Tibial nerve (tissue), 4 donors: ENCODE results near the gene MFSD11. TPM values are rescaled to one million over a fixed set of nuclear protein-coding genes. Genes with fewer than 3 reads are reported as not detected.

ENCODE experiments used
- DNase-seq, 2 donors: peaks; one replicate each; pipeline ENCODE4 v3.0.0-alpha.2; 2019; ENCODE audit warnings: low spot score in 2 of 2
- H3K27ac ChIP-seq, 4 donors: fragments of 200-600 bp; sonication (generic) in 3 of 4; one replicate each; pipeline ENCODE4 v1.5.1; 2017 to 2019; ENCODE audit warnings: mild to moderate bottlenecking in 1 of 4
- H3K27me3 ChIP-seq, 2 donors: fragments of 200-600 bp; sonication (generic) in 1 of 2; one replicate each; pipeline versions ENCODE4 v1.5.1 to v1.6.0; 2017 to 2019
- H3K36me3 ChIP-seq, 3 donors: fragments of 200-600 bp; sonication (generic); one replicate each; pipeline ENCODE4 v1.5.1; 2018 to 2019
- H3K4me1 ChIP-seq, 4 donors: fragments of 200-600 bp; sonication (generic) in 3 of 4; one replicate each; pipeline ENCODE4 v1.5.1; 2017 to 2019
- H3K4me3 ChIP-seq, 4 donors: fragments of 200-600 bp; sonication (generic) in 3 of 4; one replicate each; pipeline ENCODE4 v1.5.1; 2017 to 2019; ENCODE audit warnings: mild to moderate bottlenecking in 1 of 4, moderate library complexity in 1 of 4
- H3K9me3 ChIP-seq, 4 donors: fragments of 200-600 bp; sonication (generic) in 3 of 4; one replicate each; pipeline ENCODE4 v1.5.1; 2017 to 2019
- EP300 ChIP-seq, 2 donors: sonication (generic); formaldehyde crosslinking; IDR thresholded peaks; one replicate each; pipeline ENCODE4 v1.6.1; 2017; ENCODE audit warnings: antibody characterized with exemption in 2 of 2, mild to moderate bottlenecking in 1 of 2
- POLR2A ChIP-seq, 2 donors: fragments of 450-650 bp; IDR thresholded peaks; one replicate each; pipeline ENCODE4 v1.6.1; 2017; ENCODE audit warnings: antibody characterized with exemption in 2 of 2, mild to moderate bottlenecking in 2 of 2, moderate library complexity in 2 of 2
- WGBS, 2 donors: methylation state at CpG; one replicate each; pipeline ENCODE4 v1.1.5; 2018; 5-methylcytosine and 5-hydroxymethylcytosine counted together
- total RNA-seq, 4 donors: library from RNA; depleted of rRNA; stranded (reverse); fragments of >200 nt; gene quantifications; one replicate each; pipeline ENCODE4 v1.1.0, GENCODE V29; 2016
- TF ChIP-seq, protein P1 (sequence below), 5 experiments: fragments of 200-600 bp in 3 of 5; fragments of 450-650 bp in 2 of 5; sonication (generic) in 3 of 5; IDR thresholded peaks; one replicate each; pipeline ENCODE4 v1.5.1; 2016 to 2019; ENCODE audit warnings: antibody characterized with exemption in 5 of 5, mild to moderate bottlenecking in 3 of 5, moderate library complexity in 2 of 5

The MFSD11 gene
- total RNA-seq, 4 donors from 2014 or later = 25.8 to 61.0 (median 37.1) TPM

- Histone ChIP-seq H3K27me3 (no peaks in the 10 kb centered on the region), H3K36me3 (peaks cover 0 to 71% (median under 1%) of the 10 kb centered on the region in 3 donors), H3K27ac (peak overlapping the region in 1 of 4 donors; percentile 40), H3K9me3 (no peaks in the 10 kb centered on the region), H3K4me3 (no peak overlapping the region), H3K4me1 (peaks cover 0 to 12% (median 0%) of the 10 kb centered on the region in 4 donors)
- 55 to 59% methylated on average over 4 of the region's 4 CpGs for WGBS, 2 donors
- DNase-seq = no peak
- TF ChIP-seq POLR2A (IDR thresholded peaks at IDR 0.05) (no peak), EP300 (IDR thresholded peaks at IDR 0.05) (no peak)
- TF ChIP-seq, protein P1, sequence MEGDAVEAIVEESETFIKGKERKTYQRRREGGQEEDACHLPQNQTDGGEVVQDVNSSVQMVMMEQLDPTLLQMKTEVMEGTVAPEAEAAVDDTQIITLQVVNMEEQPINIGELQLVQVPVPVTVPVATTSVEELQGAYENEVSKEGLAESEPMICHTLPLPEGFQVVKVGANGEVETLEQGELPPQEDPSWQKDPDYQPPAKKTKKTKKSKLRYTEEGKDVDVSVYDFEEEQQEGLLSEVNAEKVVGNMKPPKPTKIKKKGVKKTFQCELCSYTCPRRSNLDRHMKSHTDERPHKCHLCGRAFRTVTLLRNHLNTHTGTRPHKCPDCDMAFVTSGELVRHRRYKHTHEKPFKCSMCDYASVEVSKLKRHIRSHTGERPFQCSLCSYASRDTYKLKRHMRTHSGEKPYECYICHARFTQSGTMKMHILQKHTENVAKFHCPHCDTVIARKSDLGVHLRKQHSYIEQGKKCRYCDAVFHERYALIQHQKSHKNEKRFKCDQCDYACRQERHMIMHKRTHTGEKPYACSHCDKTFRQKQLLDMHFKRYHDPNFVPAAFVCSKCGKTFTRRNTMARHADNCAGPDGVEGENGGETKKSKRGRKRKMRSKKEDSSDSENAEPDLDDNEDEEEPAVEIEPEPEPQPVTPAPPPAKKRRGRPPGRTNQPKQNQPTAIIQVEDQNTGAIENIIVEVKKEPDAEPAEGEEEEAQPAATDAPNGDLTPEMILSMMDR (IDR thresholded peaks at IDR 0.05) = no peak
These were observed 14.1 kb downstream of the MFSD11 start for GRCh38 chr17:76752006-76752405.

DNA sequence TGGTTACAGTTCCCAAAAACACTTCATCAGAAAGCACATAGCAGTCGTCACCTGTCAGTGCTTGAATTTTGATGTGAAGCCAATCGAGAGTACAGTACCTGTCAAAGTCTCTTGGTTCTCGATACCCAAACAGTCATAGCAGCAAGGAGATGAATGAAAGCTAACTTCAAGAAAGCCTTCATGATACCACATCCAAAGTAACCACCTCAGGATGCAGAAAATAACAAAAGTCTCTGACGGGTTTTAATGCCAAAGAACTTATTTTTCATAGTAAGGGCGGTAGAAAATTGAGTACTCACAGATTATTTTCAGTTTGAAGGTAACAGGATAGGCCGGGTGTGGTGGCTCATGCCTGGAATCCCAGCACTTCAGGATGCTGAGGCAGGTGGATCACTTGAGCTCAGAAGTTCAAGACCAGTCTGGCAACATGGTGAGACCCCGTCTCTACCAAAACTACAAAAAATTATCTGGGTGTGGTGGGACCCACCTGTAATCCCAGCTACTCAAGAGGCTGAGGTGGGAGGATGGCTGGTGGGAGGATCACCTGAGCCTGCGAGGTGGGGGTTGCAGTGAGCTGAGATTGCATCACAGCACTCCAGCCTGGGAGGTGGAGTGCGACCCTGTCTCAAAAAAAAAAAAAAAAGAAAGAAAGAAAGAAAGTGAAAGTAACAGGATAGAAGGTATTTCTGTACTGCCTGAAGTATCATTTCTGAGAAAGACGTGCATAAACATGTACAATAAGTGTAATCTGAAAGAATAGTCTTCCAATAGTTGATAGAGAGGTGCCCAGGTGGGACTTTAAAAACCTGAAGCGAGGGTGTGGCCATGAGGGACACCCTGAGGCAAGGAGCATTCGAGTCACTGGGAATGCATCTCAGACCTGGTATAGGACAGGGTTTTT lies 15.4 kb downstream of the MFSD11 start:
- peak overlapping the region in 1 of 4 donors; percentile 13 for H3K27ac ChIP-seq
- H3K4me1 ChIP-seq = peaks cover 0 to 4% (median 0%) of the 10 kb centered on the region in 4 donors
- H3K4me3 ChIP-seq = no peak overlapping the region
- peaks cover 0 to 75% (median 3%) of the 10 kb centered on the region in 3 donors for H3K36me3 ChIP-seq
- no peaks in the 10 kb centered on the region for H3K9me3 ChIP-seq
- TF ChIP-seq, protein P1 (IDR thresholded peaks at IDR 0.05) = no peak
- no peak for TF ChIP-seq EP300 (IDR thresholded peaks at IDR 0.05)
- TF ChIP-seq POLR2A (IDR thresholded peaks at IDR 0.05) = no peak
- WGBS, 2 donors = 89 to 95% methylated on average over 12 of the region's 12 CpGs
- DNase-seq = no peak
- H3K27me3 ChIP-seq = no peaks in the 10 kb centered on the region

DNA sequence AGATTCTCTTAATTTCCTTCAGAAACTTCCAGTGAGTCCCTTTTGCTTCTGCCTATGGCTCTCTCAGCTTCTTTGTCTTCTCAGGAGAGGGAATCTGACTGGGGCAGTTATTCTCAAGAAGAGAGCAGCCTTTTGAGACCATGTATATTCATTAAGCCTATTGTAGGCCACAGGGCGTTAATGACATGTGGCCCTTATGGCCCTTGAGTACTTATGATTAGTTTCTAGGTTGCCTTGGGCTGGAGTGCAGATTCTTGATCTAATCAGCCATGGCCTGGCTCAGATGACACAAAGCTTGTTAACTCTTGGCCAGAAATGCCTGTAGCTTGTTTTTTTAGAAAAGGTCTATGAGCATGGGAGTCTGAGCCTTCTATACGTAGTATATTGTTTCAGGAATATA lies 17.4 kb downstream of the MFSD11 start:
- Histone ChIP-seq H3K27me3 (no peaks in the 10 kb centered on the region), H3K9me3 (no peaks in the 10 kb centered on the region), H3K4me1 (peaks cover 0 to 4% (median 0%) of the 10 kb centered on the region in 4 donors), H3K27ac (no peak overlapping the region), H3K4me3 (no peak overlapping the region), H3K36me3 (peaks cover 0 to 76% (median 4%) of the 10 kb centered on the region in 3 donors)
- DNase-seq = no peak
- WGBS, 2 donors = 98 to 100% methylated on average over 2 of the region's 2 CpGs
- TF ChIP-seq EP300 (IDR thresholded peaks at IDR 0.05) (no peak), POLR2A (IDR thresholded peaks at IDR 0.05) (no peak)
- TF ChIP-seq, protein P1 (IDR thresholded peaks at IDR 0.05) = no peak

GRCh38 chr17:76757256-76757655 lies 19.3 kb downstream of the MFSD11 start:
- Histone ChIP-seq H3K36me3 (peaks cover 0 to 82% (median 13%) of the 10 kb centered on the region in 3 donors), H3K9me3 (no peaks in the 10 kb centered on the region), H3K27me3 (no peaks in the 10 kb centered on the region), H3K27ac (no peak overlapping the region), H3K4me1 (no peaks in the 10 kb centered on the region), H3K4me3 (no peak overlapping the region)
- WGBS, 2 donors = 88 to 90% methylated on average over 5 of the region's 5 CpGs
- no peak for DNase-seq
- no peak for TF ChIP-seq POLR2A (IDR thresholded peaks at IDR 0.05)
- TF ChIP-seq, protein P1 (IDR thresholded peaks at IDR 0.05) = no peak
- no peak for TF ChIP-seq EP300 (IDR thresholded peaks at IDR 0.05)

DNA sequence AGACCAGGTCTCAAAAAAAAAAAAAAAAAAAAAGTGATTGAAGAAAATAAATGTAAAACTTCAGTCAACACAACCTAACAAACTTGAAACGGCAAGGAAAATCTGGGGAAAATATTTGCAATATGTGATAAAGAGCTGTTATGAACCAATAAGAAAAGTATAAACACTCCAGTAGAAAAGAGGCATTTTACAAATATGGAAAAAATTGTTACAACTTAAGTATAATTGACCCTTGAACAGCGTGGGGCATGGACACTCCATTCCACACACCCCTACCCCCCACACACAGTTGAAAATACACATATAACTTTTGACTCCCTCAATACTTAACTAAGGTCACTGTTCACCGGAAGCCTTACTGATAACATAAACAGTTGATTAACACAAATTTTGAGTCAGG lies 20.7 kb downstream of the MFSD11 start:
- 93 to 97% methylated on average over 3 of the region's 3 CpGs for WGBS, 2 donors
- no peaks in the 10 kb centered on the region for H3K9me3 ChIP-seq
- H3K27me3 ChIP-seq = no peaks in the 10 kb centered on the region
- peaks cover 0 to 84% (median 13%) of the 10 kb centered on the region in 3 donors for H3K36me3 ChIP-seq
- H3K4me1 ChIP-seq = no peaks in the 10 kb centered on the region
- H3K27ac ChIP-seq = no peak overlapping the region
- TF ChIP-seq, protein P1 (IDR thresholded peaks at IDR 0.05) = no peak
- TF ChIP-seq EP300 (IDR thresholded peaks at IDR 0.05) (no peak), POLR2A (IDR thresholded peaks at IDR 0.05) (no peak)
- no peak overlapping the region for H3K4me3 ChIP-seq
- no peak for DNase-seq
